OCI-LY3 (cell line): ENCODE data around the gene UFSP1.

Experiments
- EZH2phosphoT487 ChIP-seq: fragments of 200-600 bp; shearing (Covaris generic); IDR thresholded peaks from 2 replicates; pipeline ENCODE4 v1.6.1; 2018; ENCODE audit warnings: antibody characterized with exemption, mixed run types, low read depth
- TF ChIP-seq, protein P1 (sequence below): fragments of 200-600, 300-600 bp; sonication (generic); IDR thresholded peaks from 2 replicates; pipeline ENCODE4 v1.5.1; 2014; ENCODE audit warnings: antibody characterized with exemption, low read length, low read depth

DNA sequence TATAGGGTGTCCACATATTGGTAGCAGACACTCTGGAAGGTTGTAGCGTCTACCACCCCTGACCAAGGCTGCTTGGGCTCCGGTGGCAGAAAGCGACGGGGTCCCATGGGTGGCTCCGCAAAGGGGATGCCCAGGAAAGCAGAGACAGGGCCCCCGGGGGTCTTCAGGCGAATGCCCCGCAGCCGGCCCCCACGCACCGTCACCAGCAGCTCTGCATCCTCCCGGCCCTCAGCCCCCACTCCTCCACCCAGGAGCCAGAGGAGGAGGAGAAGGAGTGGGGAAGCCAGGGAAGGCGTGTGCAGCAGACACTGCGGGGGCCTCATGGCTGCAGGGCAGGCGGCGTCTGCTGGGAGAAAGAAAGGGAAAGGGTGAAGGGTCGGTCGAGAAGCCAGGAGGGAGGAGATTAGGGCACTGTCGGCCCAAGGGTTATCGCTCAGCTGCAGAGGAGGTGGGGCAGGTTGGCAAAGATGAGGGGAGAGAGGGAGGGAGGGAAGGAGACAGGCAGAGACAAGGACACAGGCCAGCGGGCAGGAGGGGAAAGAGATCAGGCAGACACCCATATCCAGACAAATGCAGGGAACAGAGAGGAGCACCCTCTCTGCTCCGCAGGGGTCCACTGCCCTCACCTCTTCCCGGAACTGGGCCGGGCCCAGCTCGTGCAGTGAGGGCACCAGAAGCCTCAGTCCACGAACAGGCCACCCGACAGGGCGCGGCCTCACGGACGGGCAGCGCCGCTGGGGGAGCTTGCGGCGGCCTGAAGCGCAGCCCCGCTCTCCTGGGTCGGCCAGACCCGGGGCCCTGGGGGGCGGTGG, 4.6 kb upstream of the UFSP1 start:
- TF ChIP-seq, protein P1, sequence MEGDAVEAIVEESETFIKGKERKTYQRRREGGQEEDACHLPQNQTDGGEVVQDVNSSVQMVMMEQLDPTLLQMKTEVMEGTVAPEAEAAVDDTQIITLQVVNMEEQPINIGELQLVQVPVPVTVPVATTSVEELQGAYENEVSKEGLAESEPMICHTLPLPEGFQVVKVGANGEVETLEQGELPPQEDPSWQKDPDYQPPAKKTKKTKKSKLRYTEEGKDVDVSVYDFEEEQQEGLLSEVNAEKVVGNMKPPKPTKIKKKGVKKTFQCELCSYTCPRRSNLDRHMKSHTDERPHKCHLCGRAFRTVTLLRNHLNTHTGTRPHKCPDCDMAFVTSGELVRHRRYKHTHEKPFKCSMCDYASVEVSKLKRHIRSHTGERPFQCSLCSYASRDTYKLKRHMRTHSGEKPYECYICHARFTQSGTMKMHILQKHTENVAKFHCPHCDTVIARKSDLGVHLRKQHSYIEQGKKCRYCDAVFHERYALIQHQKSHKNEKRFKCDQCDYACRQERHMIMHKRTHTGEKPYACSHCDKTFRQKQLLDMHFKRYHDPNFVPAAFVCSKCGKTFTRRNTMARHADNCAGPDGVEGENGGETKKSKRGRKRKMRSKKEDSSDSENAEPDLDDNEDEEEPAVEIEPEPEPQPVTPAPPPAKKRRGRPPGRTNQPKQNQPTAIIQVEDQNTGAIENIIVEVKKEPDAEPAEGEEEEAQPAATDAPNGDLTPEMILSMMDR: no peak
- TF ChIP-seq EZH2phosphoT487: no peak
